Osteocyte (in vitro differentiated cells): Measurements from ENCODE around the gene CORO2B. TPM values are rescaled to one million over a fixed set of nuclear protein-coding genes. Genes with fewer than 3 reads are reported as not detected.

Experiments
- DNase-seq: peaks from one replicate; pipeline ENCODE4 v3.0.0; 2021; ENCODE audit warnings: mixed read lengths; ENCODE audit not compliant: unreplicated experiment; ENCODE audit errors: extremely low spot score
- H3K27ac Mint-ChIP-seq: one replicate; pipeline ENCODE4 v1.8.0; 2021; ENCODE audit warnings: mild to moderate bottlenecking, mixed read lengths; ENCODE audit not compliant: unreplicated experiment
- H3K27me3 Mint-ChIP-seq: one replicate; pipeline ENCODE4 v1.8.0; 2021; ENCODE audit warnings: mixed read lengths; ENCODE audit not compliant: unreplicated experiment
- H3K36me3 Mint-ChIP-seq: one replicate; pipeline ENCODE4 v1.8.0; 2021; ENCODE audit warnings: mixed read lengths; ENCODE audit not compliant: unreplicated experiment
- H3K4me1 Mint-ChIP-seq: one replicate; pipeline ENCODE4 v1.8.0; 2021; ENCODE audit warnings: mixed read lengths; ENCODE audit not compliant: unreplicated experiment
- H3K4me3 Mint-ChIP-seq: one replicate; pipeline ENCODE4 v1.8.0; 2021; ENCODE audit warnings: mild to moderate bottlenecking, moderate library complexity, mixed read lengths; ENCODE audit not compliant: unreplicated experiment
- H3K9me3 Mint-ChIP-seq: one replicate; pipeline ENCODE4 v1.8.0; 2021; ENCODE audit warnings: mixed read lengths; ENCODE audit not compliant: unreplicated experiment
- CTCF ChIP-seq: fragments of 200-600 bp; sonication (generic); IDR thresholded peaks from 2 replicates; pipeline ENCODE4 v1.5.0; 2021; ENCODE audit warnings: antibody characterized with exemption, mild to moderate bottlenecking, moderate library complexity
- total RNA-seq: library from RNA; stranded (reverse); gene quantifications from 2 replicates; pipeline ENCODE4 v1.2.1, GENCODE V29; 2021

The CORO2B gene
- total RNA-seq, 1 donor from 2014 or later: 22.6 TPM

DNA sequence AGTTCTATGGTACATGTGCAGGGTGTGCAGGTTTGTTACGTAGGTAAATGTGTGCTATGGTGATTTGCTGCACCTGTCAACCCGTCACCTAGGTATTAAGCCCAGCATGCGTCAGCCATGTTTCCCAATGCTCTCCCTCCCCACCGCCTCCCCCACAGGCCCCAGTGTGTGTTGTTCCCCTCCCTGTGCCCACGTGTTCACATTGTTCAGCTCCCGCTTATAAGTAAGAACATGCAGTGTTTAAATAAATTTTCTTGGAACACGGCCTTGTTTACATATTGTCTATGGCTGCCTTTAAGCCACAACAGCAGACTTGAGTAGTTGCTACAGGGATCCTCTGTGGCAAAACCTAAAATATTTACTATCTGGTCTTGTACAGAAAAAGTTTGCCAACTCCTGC lies 41.3 kb upstream of the CORO2B start:
- H3K27ac Mint-ChIP-seq: peak overlapping the region; percentile 90
- DNase-seq: no peak

DNA sequence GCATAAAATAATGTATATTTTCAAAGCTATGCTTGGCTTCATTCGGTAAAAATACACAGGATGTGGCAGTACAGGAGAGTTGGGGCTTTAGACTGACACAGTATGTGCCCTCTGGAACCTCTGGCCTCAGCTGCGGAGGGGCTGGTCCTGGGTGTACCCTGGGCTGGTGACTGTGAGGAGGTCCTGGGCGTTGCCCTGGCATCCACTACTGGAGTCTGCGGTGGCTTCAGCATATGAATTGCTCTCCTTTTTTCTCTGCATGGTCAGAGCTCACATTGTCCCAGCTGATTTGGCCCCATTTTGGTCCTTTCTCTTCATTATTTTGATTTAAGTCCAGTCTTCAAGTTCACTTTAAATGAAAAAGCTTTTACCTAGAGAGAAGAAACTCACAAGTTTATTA lies 40.5 kb upstream of the CORO2B start:
- H3K27ac Mint-ChIP-seq: peak overlapping the region; percentile 90
- DNase-seq: no peak
- H3K4me1 Mint-ChIP-seq: peaks cover 34% of the 10 kb centered on the region
- H3K27me3 Mint-ChIP-seq: no peaks in the 10 kb centered on the region
- peaks cover 7% of the 10 kb centered on the region for H3K9me3 Mint-ChIP-seq
- H3K4me3 Mint-ChIP-seq: no peak overlapping the region
- no peak for TF ChIP-seq CTCF
- peaks cover 15% of the 10 kb centered on the region for H3K36me3 Mint-ChIP-seq

More for the DNA sequence above, 41.3 kb upstream of the CORO2B start:
- TF ChIP-seq CTCF: no peak
- H3K27me3 Mint-ChIP-seq: no peaks in the 10 kb centered on the region
- H3K36me3 Mint-ChIP-seq: peaks cover 20% of the 10 kb centered on the region
- peaks cover 10% of the 10 kb centered on the region for H3K9me3 Mint-ChIP-seq
- no peak overlapping the region for H3K4me3 Mint-ChIP-seq
- H3K4me1 Mint-ChIP-seq: peaks cover 28% of the 10 kb centered on the region

DNA sequence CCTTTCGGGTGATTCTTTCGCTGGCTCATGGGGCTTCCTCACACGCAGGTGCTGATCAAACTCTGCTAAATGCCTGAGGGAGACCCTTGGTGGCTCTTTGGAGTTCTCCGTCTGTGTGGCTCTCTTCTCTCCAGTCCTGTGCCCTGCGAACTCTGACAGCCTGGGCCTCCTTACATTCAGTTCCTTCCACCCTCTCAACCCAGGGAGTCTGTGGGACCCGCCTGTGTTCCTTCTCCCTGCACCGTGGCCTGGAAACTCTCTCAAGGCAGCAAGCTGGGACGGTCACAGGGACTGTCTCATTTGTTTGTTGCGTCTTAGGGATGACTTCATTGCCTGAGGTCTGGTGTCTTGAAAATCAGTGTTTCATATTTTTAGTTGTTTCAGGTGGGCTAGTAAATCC lies 37.0 kb upstream of the CORO2B start:
- no peak for DNase-seq
- no peak for TF ChIP-seq CTCF
- no peaks in the 10 kb centered on the region for H3K9me3 Mint-ChIP-seq
- H3K36me3 Mint-ChIP-seq: peaks cover 6% of the 10 kb centered on the region
- no peak overlapping the region for H3K4me3 Mint-ChIP-seq
- peak overlapping the region; percentile 25 for H3K27ac Mint-ChIP-seq
- H3K27me3 Mint-ChIP-seq: no peaks in the 10 kb centered on the region
- peaks cover 42% of the 10 kb centered on the region for H3K4me1 Mint-ChIP-seq

- peaks cover 38% of the 10 kb centered on the region for H3K4me1 Mint-ChIP-seq
- no peaks in the 10 kb centered on the region for H3K9me3 Mint-ChIP-seq
- no peak overlapping the region for H3K4me3 Mint-ChIP-seq
- H3K27ac Mint-ChIP-seq: peak overlapping the region; percentile 82
- no peaks in the 10 kb centered on the region for H3K27me3 Mint-ChIP-seq
- no peak for DNase-seq
- peaks cover 6% of the 10 kb centered on the region for H3K36me3 Mint-ChIP-seq
- no peak for TF ChIP-seq CTCF
Observed at GRCh38 chr15:68542348-68542747, 36.4 kb upstream of the CORO2B start.

DNA sequence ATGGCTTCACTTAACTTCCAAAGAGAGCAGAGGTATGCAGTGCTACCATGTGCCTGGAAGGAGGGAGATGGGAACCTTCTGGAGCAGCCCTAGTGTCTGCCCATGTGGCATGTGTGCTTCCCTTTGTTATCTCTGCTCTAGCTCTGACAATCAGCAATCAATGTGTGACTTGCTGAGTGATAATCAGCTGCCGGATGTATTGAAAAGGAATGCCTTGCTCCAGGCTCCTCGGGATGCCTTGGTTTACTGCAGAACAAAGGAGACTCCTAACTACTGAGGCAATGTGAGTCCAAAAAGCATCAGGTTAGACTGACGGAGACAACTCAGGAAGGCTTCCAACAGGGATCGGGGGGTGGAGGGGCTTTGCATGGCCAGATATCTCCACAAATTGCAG lies 36.0 kb upstream of the CORO2B start:
- H3K4me3 Mint-ChIP-seq: no peak overlapping the region
- H3K36me3 Mint-ChIP-seq: peaks cover 9% of the 10 kb centered on the region
- no peaks in the 10 kb centered on the region for H3K27me3 Mint-ChIP-seq
- no peaks in the 10 kb centered on the region for H3K9me3 Mint-ChIP-seq
- H3K27ac Mint-ChIP-seq: peak overlapping the region; percentile 82
- peaks cover 38% of the 10 kb centered on the region for H3K4me1 Mint-ChIP-seq
- no peak for DNase-seq
- no peak for TF ChIP-seq CTCF
